ENCODE results near the gene KRABD2.

- no peak for TF ChIP-seq CTCF (IDR thresholded peaks at IDR 0.05)
- TF ChIP-seq EZH2 (IDR thresholded peaks at IDR 0.05; ENCODE audit: borderline replicate concordance, insufficient read depth, low read depth, low read length, poor library complexity, severe bottlenecking) = no peak
These were observed 6.6 kb downstream of the KRABD2 start for GRCh38 chr17:8369944-8370343.

Measured in B cell (primary cell).